GM12865 (cell line): ENCODE measurements around the gene CFAP54.
"Not testable (repeated sequence)": the region's sequence is repeated elsewhere in the genome, so short reads cannot be mapped to it uniquely, and the experiment has no call there.

ENCODE experiments used
- DNase-seq: peaks from one replicate; pipeline ENCODE4 v3.0.0; 2010; ENCODE audit warnings: low read depth
- H3K4me3 ChIP-seq: 2 replicates; pipeline ENCODE4 v1.5.1; 2011; ENCODE audit warnings: mild to moderate bottlenecking, low read depth, low read length, control low read depth
- CTCF ChIP-seq: IDR thresholded peaks from 2 replicates; pipeline ENCODE4 v1.5.1; 2011; ENCODE audit warnings: low read length, control low read depth, low read depth, inconsistent platforms; ENCODE audit not compliant: insufficient read depth; ENCODE audit errors: missing control alignments

CFAP54 gene

GRCh38 chr12:96452261-96452922, 37.0 kb upstream of the CFAP54 start:
- DNase-seq = no peak
- TF ChIP-seq CTCF = no peak
- no peak overlapping the region for H3K4me3 ChIP-seq

DNA sequence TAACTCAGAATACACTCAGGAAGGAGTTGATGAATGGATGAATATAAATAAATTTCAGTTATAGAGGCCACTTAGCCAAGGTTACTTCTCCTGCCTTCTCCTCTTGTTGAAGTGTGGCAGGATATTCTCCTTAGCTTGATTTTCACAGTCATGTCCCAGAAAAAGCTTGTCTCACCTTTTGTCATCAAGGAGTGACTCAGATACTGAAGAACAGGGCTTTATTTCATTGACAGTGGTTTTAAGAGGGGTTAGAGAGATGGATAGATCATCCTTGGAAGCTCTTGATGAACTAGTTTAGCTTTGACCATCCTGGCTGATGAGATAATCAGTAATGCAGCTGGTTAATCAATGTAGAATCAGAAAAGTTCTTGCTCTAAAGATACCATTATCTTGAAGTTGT, 35.0 kb upstream of the CFAP54 start:
- DNase-seq = no peak
- H3K4me3 ChIP-seq = no peak overlapping the region
- no peak for TF ChIP-seq CTCF

GRCh38 chr12:96456265-96456974, 33.0 kb upstream of the CFAP54 start:
- TF ChIP-seq CTCF = no peak
- peak; percentile 51 for DNase-seq

DNA sequence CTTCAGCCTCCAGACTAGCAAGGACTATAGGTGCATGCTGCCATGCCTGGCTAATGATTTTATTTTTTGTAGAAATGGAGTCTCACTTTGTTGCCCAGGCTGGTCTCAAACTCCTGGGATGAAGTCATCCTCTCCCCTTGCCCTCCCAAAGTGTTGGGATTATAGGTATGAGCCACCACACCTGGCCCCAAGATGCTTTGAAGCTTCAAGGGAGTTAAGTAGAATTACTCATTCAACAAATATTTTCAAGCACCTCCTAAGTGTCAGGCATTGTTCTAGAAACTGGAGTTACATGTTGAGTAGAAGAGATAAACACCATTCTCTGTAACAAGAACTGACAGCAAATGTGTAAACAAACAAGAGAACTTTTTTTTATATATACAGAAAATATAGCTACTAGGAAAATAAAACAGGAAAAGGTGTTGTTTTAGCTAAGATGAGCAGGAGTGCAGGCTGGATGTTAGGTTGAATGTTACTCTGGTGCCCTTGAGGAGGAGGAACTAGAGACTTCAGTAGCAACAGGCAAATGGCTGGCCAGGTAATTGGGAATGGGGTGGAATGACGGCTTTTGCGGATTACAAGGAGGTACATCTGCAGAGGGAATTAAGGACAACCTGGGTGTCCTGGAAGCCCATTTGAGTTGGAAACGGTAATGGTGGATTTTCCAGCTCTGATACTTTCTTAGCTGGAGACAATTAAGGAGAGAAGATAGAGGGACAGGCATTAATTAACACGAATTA, 32.0 kb upstream of the CFAP54 start:
- no peak for TF ChIP-seq CTCF
- H3K4me3 ChIP-seq = no peak overlapping the region
- DNase-seq = no peak

More at GRCh38 chr12:96456265-96456974, 33.0 kb upstream of the CFAP54 start:
- no peak overlapping the region for H3K4me3 ChIP-seq

DNA sequence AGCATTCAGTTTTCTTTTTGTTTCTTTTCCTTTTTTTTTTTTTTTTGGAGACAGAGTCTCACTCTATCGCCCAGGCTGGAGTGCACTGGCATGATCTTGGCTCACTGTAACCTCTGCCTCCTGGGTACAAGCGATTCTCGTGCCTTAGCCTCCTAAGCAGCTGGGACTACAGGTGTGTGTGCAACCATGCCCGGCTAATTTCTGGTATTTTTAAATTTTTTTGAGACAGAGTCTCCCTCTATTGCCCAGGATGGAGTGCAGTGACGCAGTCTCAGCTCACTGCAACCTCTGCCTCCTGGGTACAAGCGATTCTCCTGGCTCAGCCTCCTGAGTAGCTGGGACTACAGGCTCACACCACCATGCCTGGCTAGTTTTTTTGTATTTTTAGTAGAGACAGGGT, 30.1 kb upstream of the CFAP54 start:
- not testable (repeated sequence) for H3K4me3 ChIP-seq, DNase-seq

DNA sequence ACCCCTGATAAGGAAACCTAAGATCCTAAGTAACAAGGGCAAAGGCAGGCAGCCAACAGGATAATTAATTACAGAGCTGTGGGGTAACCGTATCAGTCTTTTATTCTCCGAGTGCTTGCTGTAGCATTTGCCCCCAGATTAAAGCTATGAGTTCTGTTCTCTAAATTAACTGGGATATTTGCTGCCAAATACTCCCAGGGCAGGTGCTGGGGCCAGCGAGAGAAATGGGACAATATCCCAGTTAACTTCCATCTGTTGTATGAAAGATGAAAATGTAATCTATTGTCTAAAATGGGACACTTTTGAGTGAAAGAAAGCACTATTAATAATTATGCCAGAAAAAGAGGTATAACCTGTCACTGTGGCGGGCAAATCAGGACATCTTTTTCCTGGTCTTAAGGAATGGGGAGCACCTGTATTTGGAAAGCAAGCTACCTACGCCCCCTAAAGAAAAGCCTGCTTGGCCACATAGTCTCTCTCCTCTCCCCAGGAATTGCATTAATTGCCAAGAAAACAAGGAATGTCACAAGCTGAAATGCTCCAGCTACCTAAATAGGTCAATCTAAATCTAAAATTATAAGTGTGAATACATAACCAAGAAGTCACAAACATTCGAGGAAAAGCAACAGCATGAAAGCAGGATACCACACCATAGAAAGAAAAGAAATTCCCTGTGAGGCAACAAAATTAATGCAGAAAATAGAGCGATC, 26.7 kb upstream of the CFAP54 start:
- no peak for DNase-seq
- no peak for TF ChIP-seq CTCF
- no peak overlapping the region for H3K4me3 ChIP-seq

DNA sequence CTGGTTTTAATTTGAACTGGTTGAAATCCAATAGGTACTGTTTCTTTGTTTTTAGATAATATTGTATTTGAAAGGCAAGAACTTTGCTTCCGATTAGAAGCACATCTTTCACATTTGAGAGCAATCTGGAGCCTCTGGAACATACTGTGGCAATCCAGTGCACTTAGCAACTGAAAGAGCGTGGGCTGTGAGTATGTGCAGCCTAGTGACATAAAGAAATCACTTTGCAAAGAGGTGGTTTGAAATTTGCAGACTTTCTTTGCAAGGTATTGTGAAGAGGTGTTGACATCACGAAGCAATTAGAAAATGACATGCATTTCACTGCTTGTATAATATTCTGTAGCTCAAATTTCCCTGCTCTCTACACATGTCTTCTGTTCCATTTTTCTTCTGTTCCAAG, 23.5 kb upstream of the CFAP54 start:
- no peak for TF ChIP-seq CTCF
- no peak overlapping the region for H3K4me3 ChIP-seq
- DNase-seq = no peak
